HG02759 (cell line): ENCODE results near the gene TOLLIP.

Experiments used
- ATAC-seq: cut with Tn5 transposase; IDR thresholded peaks from one replicate; pipeline ENCODE4 v1.9.1; 2021; ENCODE audit warnings: mild to moderate bottlenecking, moderate library complexity; ENCODE audit not compliant: unreplicated experiment

The TOLLIP gene

DNA sequence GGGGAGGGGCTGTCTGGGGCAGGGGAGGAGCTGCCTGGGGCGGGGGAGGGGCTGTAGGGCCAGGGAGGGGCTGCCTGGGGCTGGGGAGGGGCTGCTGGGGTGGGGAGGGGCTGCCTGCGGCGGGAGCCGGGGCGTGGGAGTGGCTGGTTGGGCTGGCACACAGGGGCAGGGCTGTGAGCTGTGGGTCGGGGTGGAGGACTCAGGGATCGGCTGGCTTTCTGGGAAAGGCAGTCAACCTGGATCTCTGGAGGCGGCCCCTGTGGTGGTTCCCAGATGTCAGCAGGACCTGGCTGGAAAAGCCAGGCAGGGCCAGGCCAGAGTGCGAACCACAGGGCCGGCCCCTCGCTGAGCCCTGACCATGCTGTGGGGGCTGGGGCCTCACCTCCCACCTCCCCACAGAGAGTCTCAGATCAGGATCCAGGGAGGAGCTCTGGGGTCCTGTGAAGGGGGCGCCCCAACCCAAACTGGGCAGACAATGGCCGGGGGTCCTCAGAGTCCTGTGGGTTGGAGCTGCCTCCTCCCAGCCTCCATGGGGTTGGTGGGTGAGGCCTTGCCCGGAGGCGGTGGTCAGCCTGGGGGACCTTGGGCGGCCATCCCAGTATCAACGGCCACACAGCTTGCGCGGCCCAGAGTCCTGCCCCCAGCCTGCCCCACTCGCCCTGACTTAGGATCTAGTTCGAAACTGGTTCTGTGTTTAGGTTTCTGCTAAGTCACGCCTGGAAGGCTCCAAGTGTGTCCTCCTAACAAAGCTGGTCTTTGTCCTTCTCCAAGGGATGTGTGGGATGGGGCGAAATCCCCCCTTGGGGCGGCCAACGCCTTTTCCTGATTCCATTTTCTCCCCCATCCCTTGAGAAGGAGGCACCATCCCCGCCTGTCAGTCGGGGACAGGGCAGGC is 84.7 kb downstream of the TOLLIP start:
- ATAC-seq, result no peak
